ENCODE data around the gene RING1. TPM values are rescaled to one million over a fixed set of nuclear protein-coding genes. Genes with fewer than 3 reads are reported as not detected.

Gene RING1
- total RNA-seq, 1 experiment from 2014 or later = 31.0 TPM

DNA sequence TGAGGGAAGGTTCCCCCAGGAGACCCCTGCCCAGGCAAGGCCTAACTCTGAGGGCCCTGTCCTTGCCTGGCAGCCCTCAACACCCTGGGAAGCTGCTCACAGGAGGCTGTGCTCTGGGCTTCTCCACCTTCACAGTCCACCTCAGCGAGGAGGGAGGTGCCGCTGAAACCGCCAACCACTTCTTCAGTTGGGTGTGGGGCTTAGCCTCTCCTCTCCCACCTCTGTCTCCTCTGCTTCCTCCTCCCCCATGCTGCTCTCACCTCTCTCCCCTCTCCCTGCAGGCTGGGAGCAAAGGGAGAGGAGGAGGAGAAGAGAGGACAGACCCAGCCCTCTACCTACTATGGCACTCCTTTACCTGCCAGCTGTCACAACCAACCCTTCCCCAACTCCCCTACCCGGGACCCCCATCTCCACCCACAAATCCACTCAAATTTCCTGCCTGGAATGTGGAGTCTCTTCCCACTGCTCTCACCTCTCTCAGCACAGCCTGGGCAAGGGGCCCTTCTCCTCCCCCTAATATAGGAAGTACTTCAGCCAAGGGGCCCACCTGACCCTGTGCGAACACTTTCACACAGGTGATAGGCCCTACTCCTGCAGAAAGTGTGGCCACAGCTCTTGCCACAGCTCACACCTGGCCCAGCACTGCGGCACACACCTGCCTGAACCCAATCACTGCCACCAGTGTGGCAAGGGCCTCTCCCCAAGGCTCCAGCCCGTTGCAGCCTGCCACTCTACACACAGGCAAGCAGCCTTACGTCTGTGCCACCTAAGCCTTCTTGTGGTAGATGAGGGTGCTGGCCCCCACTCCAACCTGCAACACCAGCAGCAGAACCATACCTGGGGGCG is 7.2 kb downstream of the RING1 start:
- Histone ChIP-seq H3K4ac (ENCODE audit: low read depth, low read length) (no peak overlapping the region), H3K9ac (ENCODE audit: extremely low read depth, insufficient read length, low read length) (no peak overlapping the region), H3K27ac (ENCODE audit: insufficient read length, low read depth, low read length) (no peak overlapping the region), H4K20me1 (ENCODE audit: control insufficient read depth, insufficient read depth, insufficient read length) (no peaks in the 10 kb centered on the region), H3K4me2 (ENCODE audit: insufficient read depth, insufficient read length, low read length) (no peak overlapping the region), H3K9me3 (ENCODE audit: control insufficient read depth, low read depth, low read length) (no peaks in the 10 kb centered on the region), H3K23ac (ENCODE audit: insufficient read length, low read depth, low read length) (no peak overlapping the region), H4K91ac (ENCODE audit: insufficient read length, low read depth, low read length) (no peak overlapping the region), H3K27me3 (ENCODE audit: insufficient read depth, low read length) (peaks cover 62% of the 10 kb centered on the region), H3K4me1 (ENCODE audit: insufficient read depth, low read length) (no peaks in the 10 kb centered on the region), H3K79me1 (ENCODE audit: insufficient read depth, low read depth, low read length, poor library complexity, severe bottlenecking) (no peaks in the 10 kb centered on the region), H2BK15ac (ENCODE audit: low read depth, low read length) (no peak overlapping the region), H3K56ac (ENCODE audit: insufficient read length, low read depth, low read length) (no peak overlapping the region), H2BK20ac (ENCODE audit: low read depth, low read length, poor library complexity, severe bottlenecking) (no peak overlapping the region), H2BK12ac (ENCODE audit: insufficient read length, low read depth, low read length) (no peak overlapping the region), H3K14ac (ENCODE audit: insufficient read depth, low read length) (no peak overlapping the region; the same call in 1 of the 2 replicates), H2AFZ (ENCODE audit: low read length) (no peak overlapping the region), H3K79me2 (ENCODE audit: insufficient read depth, low read length) (no peaks in the 10 kb centered on the region), H4K5ac (ENCODE audit: insufficient read length, low read depth, low read length) (no peak overlapping the region), H2BK120ac (ENCODE audit: low read depth, low read length, poor library complexity, severe bottlenecking) (no peak overlapping the region), H3K18ac (ENCODE audit: insufficient read length, low read depth, low read length) (no peak overlapping the region), H2AK5ac (ENCODE audit: insufficient read length, low read length) (no peak overlapping the region), H2BK5ac (ENCODE audit: insufficient read length, low read length) (no peak overlapping the region), H3K23me2 (ENCODE audit: insufficient read length, low read depth, low read length, poor library complexity, severe bottlenecking) (peaks cover 11% of the 10 kb centered on the region), H4K8ac (replicated peaks; ENCODE audit: insufficient read length, low read depth, low read length) (no peak overlapping the region), H3T11ph (ENCODE audit: low read length) (no peak overlapping the region)
- Mint-ChIP-seq H3K27ac (no peak overlapping the region), H3K36me3 (ENCODE audit: insufficient read depth in 1 of 3, low read depth in 3 of 3) (peaks cover 0 to 10% (median 3%) of the 10 kb centered on the region in 3 experiments), H3K27me3 (ENCODE audit: low read depth) (peaks cover 98% of the 10 kb centered on the region), H3K9me3 (peaks cover 0 to 7% of the 10 kb centered on the region in 2 experiments; a peak in 2 of 5 replicates), H3K4me3 (peak overlapping the region in 1 of 2 experiments; percentile 39; a peak in 1 of 5 replicates), H3K4me1 (peaks cover 30 to 42% of the 10 kb centered on the region in 2 experiments)
- no CpG with 5 or more reads among the region's 9 CpGs for WGBS (ENCODE audit: extremely low coverage, insufficient read length, low lambda C conversion rate)
- no peak for TF ChIP-seq CTCF (conservative IDR thresholded peaks at IDR 0.05)
- no peak for DNase-seq
